WTC11 (cell line): ENCODE measurements around the gene SND1. TPM values are rescaled to one million over a fixed set of nuclear protein-coding genes. Genes with fewer than 3 reads are reported as not detected.

Source experiments
- ATAC-seq: fragments of 200-7000 bp; cut with Tn5 transposase; 2 replicates; pipeline ENCODE4 v1.10.0; 2021; ENCODE audit warnings: mild to moderate bottlenecking, moderate library complexity
- CTCF ChIA-PET: fragments of 300-600 bp; sonication (Branson Sonifier 250); formaldehyde crosslinking; loops from one replicate; lab custom pipeline; 2021; ENCODE audit warnings: antibody characterized with exemption; lab: Charles Lee
- POLR2A ChIA-PET: fragments of 350-600 bp; sonication (Branson Sonifier 250); formaldehyde crosslinking; loops from one replicate; lab custom pipeline; 2021; ENCODE audit warnings: antibody characterized with exemption; lab: Charles Lee
- DNase-seq: peaks from one replicate; pipeline ENCODE4 v3.0.0; 2021; ENCODE audit warnings: low spot score
- H3K27ac Mint-ChIP-seq: 2 replicates; pipeline ENCODE4 v1.8.0; 2021; ENCODE audit warnings: mixed read lengths
- H3K27me3 Mint-ChIP-seq: 2 replicates; pipeline ENCODE4 v1.8.0; 2021; ENCODE audit warnings: low read depth, mild to moderate bottlenecking, moderate library complexity, mixed read lengths
- H3K36me3 Mint-ChIP-seq: 2 replicates; pipeline ENCODE4 v1.8.0; 2021; ENCODE audit warnings: mixed read lengths
- H3K4me1 Mint-ChIP-seq: 2 replicates; pipeline ENCODE4 v1.8.0; 2022; ENCODE audit warnings: mixed read lengths
- H3K4me3 Mint-ChIP-seq: 2 replicates; pipeline ENCODE4 v1.8.0; 2021; ENCODE audit warnings: mild to moderate bottlenecking, moderate library complexity, mixed read lengths
- H3K9me3 Mint-ChIP-seq: 2 replicates; pipeline ENCODE4 v1.8.0; 2021; ENCODE audit warnings: mixed read lengths
- ATF1 ChIP-seq: sonication (generic); formaldehyde crosslinking; IDR thresholded peaks from 2 replicates; pipeline ENCODE4 v1.8.1; 2023; ENCODE audit warnings: mild to moderate bottlenecking, moderate library complexity, missing genetic modification reagents
- IRF1 ChIP-seq: sonication (generic); formaldehyde crosslinking; IDR thresholded peaks from 2 replicates; pipeline ENCODE4 v1.8.0; 2023; ENCODE audit warnings: missing genetic modification reagents
- IRF2 ChIP-seq: sonication (generic); formaldehyde crosslinking; IDR thresholded peaks from 2 replicates; pipeline ENCODE4 v1.8.0; 2022; ENCODE audit warnings: low read depth, missing genetic modification reagents, borderline replicate concordance
- KAT7 ChIP-seq: sonication (generic); formaldehyde crosslinking; IDR thresholded peaks from 2 replicates; pipeline ENCODE4 v1.8.1; 2023; ENCODE audit warnings: missing genetic modification reagents, mild to moderate bottlenecking, borderline replicate concordance
- MLX ChIP-seq: sonication (generic); formaldehyde crosslinking; IDR thresholded peaks from 2 replicates; pipeline ENCODE4 v1.8.1; 2023; ENCODE audit warnings: mild to moderate bottlenecking, missing genetic modification reagents, moderate library complexity
- MYBL2 ChIP-seq: sonication (generic); formaldehyde crosslinking; IDR thresholded peaks from 2 replicates; pipeline ENCODE4 v1.8.1; 2023; ENCODE audit warnings: mild to moderate bottlenecking, moderate library complexity, missing genetic modification reagents
- NFE2L1 ChIP-seq: sonication (generic); formaldehyde crosslinking; IDR thresholded peaks from 2 replicates; pipeline ENCODE4 v1.8.1; 2023; ENCODE audit warnings: missing genetic modification reagents
- NFYB ChIP-seq: sonication (generic); formaldehyde crosslinking; conservative IDR thresholded peaks from 2 replicates; pipeline ENCODE4 v1.8.0; 2022; ENCODE audit warnings: low read depth, missing genetic modification reagents
- RELA ChIP-seq: sonication (generic); formaldehyde crosslinking; IDR thresholded peaks from 2 replicates; pipeline ENCODE4 v1.8.1; 2022; ENCODE audit warnings: missing genetic modification reagents, mild to moderate bottlenecking, borderline replicate concordance
- TEAD4 ChIP-seq: sonication (generic); formaldehyde crosslinking; IDR thresholded peaks from 2 replicates; pipeline ENCODE4 v1.8.0; 2022; ENCODE audit warnings: mild to moderate bottlenecking, missing genetic modification reagents
- ZNF263 ChIP-seq: sonication (generic); formaldehyde crosslinking; IDR thresholded peaks from 2 replicates; pipeline ENCODE4 v1.8.1; 2022; ENCODE audit warnings: low read depth, mild to moderate bottlenecking, moderate library complexity, missing genetic modification reagents
- ZNF423 ChIP-seq: fragments of 250-450 bp; sonication (Bioruptor Pico); IDR thresholded peaks from 2 replicates; pipeline ENCODE4 v2.1.2; 2022; ENCODE audit warnings: mild to moderate bottlenecking, moderate library complexity
- total RNA-seq: library from RNA; stranded (reverse); gene quantifications from 3 replicates; pipeline ENCODE4 v1.2.3, GENCODE V29; 2021
- TF ChIP-seq, protein P1 (sequence below): sonication (generic); formaldehyde crosslinking; IDR thresholded peaks from 2 replicates; pipeline ENCODE4 v1.8.0; 2023; ENCODE audit warnings: missing genetic modification reagents, mild to moderate bottlenecking, borderline replicate concordance
- TF ChIP-seq, protein P2 (sequence below): sonication (generic); formaldehyde crosslinking; IDR thresholded peaks from 2 replicates; pipeline ENCODE4 v1.8.0; 2022; ENCODE audit warnings: mild to moderate bottlenecking, missing genetic modification reagents
- TF ChIP-seq, protein P3 (sequence below): fragments of 250-450 bp; sonication (Bioruptor Pico); IDR thresholded peaks from 2 replicates; pipeline ENCODE4 v1.9.0; 2021; ENCODE audit warnings: mild to moderate bottlenecking, borderline replicate concordance

Gene SND1
- total RNA-seq, 1 experiment from 2014 or later, result 261 TPM

- no peak for ATAC-seq
- Mint-ChIP-seq H3K4me3 (no peak overlapping the region), H3K9me3 (peaks cover 12% of the 10 kb centered on the region), H3K27ac (no peak overlapping the region)
- POLR2A ChIA-PET, result no interaction called here
- TF ChIP-seq ZNF423 (CRISPR knock-in tag), result no peak
- TF ChIP-seq IRF1, result no peak
- TF ChIP-seq, protein P1, sequence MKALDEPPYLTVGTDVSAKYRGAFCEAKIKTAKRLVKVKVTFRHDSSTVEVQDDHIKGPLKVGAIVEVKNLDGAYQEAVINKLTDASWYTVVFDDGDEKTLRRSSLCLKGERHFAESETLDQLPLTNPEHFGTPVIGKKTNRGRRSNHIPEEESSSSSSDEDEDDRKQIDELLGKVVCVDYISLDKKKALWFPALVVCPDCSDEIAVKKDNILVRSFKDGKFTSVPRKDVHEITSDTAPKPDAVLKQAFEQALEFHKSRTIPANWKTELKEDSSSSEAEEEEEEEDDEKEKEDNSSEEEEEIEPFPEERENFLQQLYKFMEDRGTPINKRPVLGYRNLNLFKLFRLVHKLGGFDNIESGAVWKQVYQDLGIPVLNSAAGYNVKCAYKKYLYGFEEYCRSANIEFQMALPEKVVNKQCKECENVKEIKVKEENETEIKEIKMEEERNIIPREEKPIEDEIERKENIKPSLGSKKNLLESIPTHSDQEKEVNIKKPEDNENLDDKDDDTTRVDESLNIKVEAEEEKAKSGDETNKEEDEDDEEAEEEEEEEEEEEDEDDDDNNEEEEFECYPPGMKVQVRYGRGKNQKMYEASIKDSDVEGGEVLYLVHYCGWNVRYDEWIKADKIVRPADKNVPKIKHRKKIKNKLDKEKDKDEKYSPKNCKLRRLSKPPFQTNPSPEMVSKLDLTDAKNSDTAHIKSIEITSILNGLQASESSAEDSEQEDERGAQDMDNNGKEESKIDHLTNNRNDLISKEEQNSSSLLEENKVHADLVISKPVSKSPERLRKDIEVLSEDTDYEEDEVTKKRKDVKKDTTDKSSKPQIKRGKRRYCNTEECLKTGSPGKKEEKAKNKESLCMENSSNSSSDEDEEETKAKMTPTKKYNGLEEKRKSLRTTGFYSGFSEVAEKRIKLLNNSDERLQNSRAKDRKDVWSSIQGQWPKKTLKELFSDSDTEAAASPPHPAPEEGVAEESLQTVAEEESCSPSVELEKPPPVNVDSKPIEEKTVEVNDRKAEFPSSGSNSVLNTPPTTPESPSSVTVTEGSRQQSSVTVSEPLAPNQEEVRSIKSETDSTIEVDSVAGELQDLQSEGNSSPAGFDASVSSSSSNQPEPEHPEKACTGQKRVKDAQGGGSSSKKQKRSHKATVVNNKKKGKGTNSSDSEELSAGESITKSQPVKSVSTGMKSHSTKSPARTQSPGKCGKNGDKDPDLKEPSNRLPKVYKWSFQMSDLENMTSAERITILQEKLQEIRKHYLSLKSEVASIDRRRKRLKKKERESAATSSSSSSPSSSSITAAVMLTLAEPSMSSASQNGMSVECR (CRISPR knock-in tag), result no peak
- no peak for TF ChIP-seq MLX (CRISPR knock-in tag)
- TF ChIP-seq TEAD4 (CRISPR knock-in tag), result no peak
- no peak for TF ChIP-seq NFYB (CRISPR knock-in tag)
- no peak for TF ChIP-seq IRF2 (CRISPR knock-in tag)
- no peak for TF ChIP-seq MYBL2 (CRISPR knock-in tag)
- TF ChIP-seq, protein P2, sequence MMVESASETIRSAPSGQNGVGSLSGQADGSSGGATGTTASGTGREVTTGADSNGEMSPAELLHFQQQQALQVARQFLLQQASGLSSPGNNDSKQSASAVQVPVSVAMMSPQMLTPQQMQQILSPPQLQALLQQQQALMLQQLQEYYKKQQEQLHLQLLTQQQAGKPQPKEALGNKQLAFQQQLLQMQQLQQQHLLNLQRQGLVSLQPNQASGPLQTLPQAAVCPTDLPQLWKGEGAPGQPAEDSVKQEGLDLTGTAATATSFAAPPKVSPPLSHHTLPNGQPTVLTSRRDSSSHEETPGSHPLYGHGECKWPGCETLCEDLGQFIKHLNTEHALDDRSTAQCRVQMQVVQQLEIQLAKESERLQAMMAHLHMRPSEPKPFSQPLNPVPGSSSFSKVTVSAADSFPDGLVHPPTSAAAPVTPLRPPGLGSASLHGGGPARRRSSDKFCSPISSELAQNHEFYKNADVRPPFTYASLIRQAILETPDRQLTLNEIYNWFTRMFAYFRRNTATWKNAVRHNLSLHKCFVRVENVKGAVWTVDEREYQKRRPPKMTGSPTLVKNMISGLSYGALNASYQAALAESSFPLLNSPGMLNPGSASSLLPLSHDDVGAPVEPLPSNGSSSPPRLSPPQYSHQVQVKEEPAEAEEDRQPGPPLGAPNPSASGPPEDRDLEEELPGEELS (CRISPR knock-in tag), result no peak
- TF ChIP-seq ZNF263 (CRISPR knock-in tag), result no peak
- no peak for TF ChIP-seq ATF1 (CRISPR knock-in tag)
- TF ChIP-seq RELA (CRISPR knock-in tag), result no peak
- no peak for TF ChIP-seq KAT7 (CRISPR knock-in tag)
- TF ChIP-seq, protein P3, sequence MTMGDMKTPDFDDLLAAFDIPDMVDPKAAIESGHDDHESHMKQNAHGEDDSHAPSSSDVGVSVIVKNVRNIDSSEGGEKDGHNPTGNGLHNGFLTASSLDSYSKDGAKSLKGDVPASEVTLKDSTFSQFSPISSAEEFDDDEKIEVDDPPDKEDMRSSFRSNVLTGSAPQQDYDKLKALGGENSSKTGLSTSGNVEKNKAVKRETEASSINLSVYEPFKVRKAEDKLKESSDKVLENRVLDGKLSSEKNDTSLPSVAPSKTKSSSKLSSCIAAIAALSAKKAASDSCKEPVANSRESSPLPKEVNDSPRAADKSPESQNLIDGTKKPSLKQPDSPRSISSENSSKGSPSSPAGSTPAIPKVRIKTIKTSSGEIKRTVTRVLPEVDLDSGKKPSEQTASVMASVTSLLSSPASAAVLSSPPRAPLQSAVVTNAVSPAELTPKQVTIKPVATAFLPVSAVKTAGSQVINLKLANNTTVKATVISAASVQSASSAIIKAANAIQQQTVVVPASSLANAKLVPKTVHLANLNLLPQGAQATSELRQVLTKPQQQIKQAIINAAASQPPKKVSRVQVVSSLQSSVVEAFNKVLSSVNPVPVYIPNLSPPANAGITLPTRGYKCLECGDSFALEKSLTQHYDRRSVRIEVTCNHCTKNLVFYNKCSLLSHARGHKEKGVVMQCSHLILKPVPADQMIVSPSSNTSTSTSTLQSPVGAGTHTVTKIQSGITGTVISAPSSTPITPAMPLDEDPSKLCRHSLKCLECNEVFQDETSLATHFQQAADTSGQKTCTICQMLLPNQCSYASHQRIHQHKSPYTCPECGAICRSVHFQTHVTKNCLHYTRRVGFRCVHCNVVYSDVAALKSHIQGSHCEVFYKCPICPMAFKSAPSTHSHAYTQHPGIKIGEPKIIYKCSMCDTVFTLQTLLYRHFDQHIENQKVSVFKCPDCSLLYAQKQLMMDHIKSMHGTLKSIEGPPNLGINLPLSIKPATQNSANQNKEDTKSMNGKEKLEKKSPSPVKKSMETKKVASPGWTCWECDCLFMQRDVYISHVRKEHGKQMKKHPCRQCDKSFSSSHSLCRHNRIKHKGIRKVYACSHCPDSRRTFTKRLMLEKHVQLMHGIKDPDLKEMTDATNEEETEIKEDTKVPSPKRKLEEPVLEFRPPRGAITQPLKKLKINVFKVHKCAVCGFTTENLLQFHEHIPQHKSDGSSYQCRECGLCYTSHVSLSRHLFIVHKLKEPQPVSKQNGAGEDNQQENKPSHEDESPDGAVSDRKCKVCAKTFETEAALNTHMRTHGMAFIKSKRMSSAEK (CRISPR knock-in tag), result no peak
- no peak for TF ChIP-seq NFE2L1
- TF ChIP-seq, all 79 proteins: peak for 0
- CTCF ChIA-PET, result no interaction called here
- peaks cover 36% of the 10 kb centered on the region for H3K36me3 Mint-ChIP-seq
- no peak for DNase-seq
- no peaks in the 10 kb centered on the region for H3K27me3 Mint-ChIP-seq
- H3K4me1 Mint-ChIP-seq, result peaks cover 54% of the 10 kb centered on the region
Measured at GRCh38 chr7:127667759-127668530, 16.0 kb downstream of the SND1 start.
